Naive thymus-derived CD8-positive, alpha-beta T cell (primary cell): ENCODE results near the gene SH3BP4. TPM values are rescaled to one million over a fixed set of nuclear protein-coding genes. Genes with fewer than 3 reads are reported as not detected.

Source experiments
- ATAC-seq, 2 donors: fragments of 150-1000 bp; cut with Tn5 transposase in 1 of 2; sonication (Bioruptor Pico), chemical (Tn5 transposase) in 1 of 2; 1 replicate in 1 of 2; 2 replicates in 1 of 2; pipeline ENCODE4 v1.10.0; 2021; ENCODE audit warnings: mild to moderate bottlenecking in 2 of 2, moderate library complexity in 2 of 2
- POLR2A ChIA-PET: fragments of 350-600 bp; sonication (Branson Sonifier 250); formaldehyde crosslinking; loops from one replicate; lab custom pipeline; 2021; ENCODE audit warnings: antibody characterized with exemption; lab: Charles Lee
- DNase-seq, 10 donors: peaks; one replicate each; pipeline versions ENCODE4 v3.0.0 to v3.0.0-alpha.2; 2020 to 2022
- H3K27ac Mint-ChIP-seq, 10 donors: one replicate each; pipeline ENCODE4 v1.8.0; 2020 to 2022; ENCODE audit warnings: mild to moderate bottlenecking in 10 of 10, mixed read lengths in 10 of 10, moderate library complexity in 4 of 10, inconsistent platforms in 1 of 10
- H3K27me3 Mint-ChIP-seq, 5 donors: one replicate each; pipeline ENCODE4 v1.8.0; 2021 to 2022; ENCODE audit warnings: mixed read lengths in 5 of 5
- H3K36me3 Mint-ChIP-seq, 3 donors: one replicate each; pipeline ENCODE4 v1.8.0; 2020 to 2022; ENCODE audit warnings: mixed read lengths in 3 of 3, mild to moderate bottlenecking in 2 of 3, inconsistent platforms in 1 of 3
- H3K4me1 Mint-ChIP-seq, 4 donors: one replicate each; pipeline ENCODE4 v1.8.0; 2021 to 2022; ENCODE audit warnings: mixed read lengths in 4 of 4
- H3K4me3 Mint-ChIP-seq, 10 donors: one replicate each; pipeline ENCODE4 v1.8.0; 2020 to 2022; ENCODE audit warnings: mild to moderate bottlenecking in 10 of 10, mixed read lengths in 10 of 10, moderate library complexity in 6 of 10, inconsistent platforms in 1 of 10
- H3K9me3 Mint-ChIP-seq, 9 donors: one replicate each; pipeline ENCODE4 v1.8.0; 2020 to 2022; ENCODE audit warnings: mixed read lengths in 9 of 9, mild to moderate bottlenecking in 3 of 9, inconsistent platforms in 1 of 9, moderate library complexity in 1 of 9
- polyA plus RNA-seq, 3 donors: library from polyadenylated mRNA; unstranded; fragments of 300-500 nt; fragmentation: Illumina TruSeq; gene quantifications; one replicate each; pipeline ENCODE4 v1.2.3, GENCODE V29; 2021
- total RNA-seq, 8 experiments: library from RNA in 2 of 8; stranded (reverse) in 2 of 8; gene quantifications; one replicate each; pipeline ENCODE4 v1.2.3 and lab custom pipeline; 2021 to 2026

SH3BP4 gene
- under 1 TPM; 0.19 to 0.29 TPM for total RNA-seq
- not detected for polyA plus RNA-seq
- 0 to 0.69 (median 0.11) reads per million in 6 experiments for total RNA-seq (lab: John Stamatoyannopoulos, UW)

DNA sequence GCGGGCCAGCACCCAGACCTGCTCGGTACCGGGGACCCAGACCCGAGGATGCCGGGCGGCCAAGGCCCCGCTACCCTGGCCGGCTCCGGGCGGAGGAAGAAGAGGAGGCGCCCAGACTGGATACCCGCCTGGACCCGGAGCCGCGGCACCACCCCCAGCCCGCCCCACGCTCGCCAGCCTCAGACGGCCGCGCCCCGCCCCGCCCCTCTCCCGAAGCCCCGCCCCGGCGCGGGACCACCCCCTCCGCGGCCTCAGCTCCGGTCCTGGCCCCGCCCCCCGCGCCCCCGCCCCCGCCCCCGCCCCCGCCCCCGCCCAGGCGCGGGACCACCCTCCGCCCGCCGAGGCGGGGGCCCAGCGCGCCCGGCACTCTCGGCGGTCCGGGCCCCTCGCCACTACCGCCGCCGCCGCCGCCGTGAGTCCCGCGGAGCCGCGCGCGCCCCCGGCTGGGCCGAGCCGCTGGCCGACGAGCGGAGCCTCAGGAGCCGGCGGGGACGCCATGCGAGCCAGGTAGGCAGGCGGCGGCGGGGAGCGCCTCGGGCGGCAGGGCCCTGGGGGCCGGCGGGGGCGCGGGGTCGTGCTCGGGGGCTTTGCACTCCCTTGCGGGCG, at the start of gene SH3BP4:
Gene SH3BP4 (plus strand): TSS at position 354 of the 606 bp plus-strand sequence. CDS start 82,986 bp downstream, outside the sequence.
- Mint-ChIP-seq H3K27ac (no peak within 1 kb of the TSS), H3K4me1 (peaks cover 0 to 23% (median 7%) of the 10 kb centered on the region in 4 donors), H3K36me3 (no peaks in the 10 kb centered on the region), H3K27me3 (peaks cover 56 to 81% (median 60%) of the 10 kb centered on the region in 5 donors), H3K4me3 (peak within 1 kb of the TSS; percentile 63 to 87 (median 78)), H3K9me3 (peaks cover 0 to 8% (median 0%) of the 10 kb centered on the region in 9 donors)
- DNase-seq (peak in 2 of 10 donors; percentile 15 to 34), ATAC-seq (peak; percentile 38 to 41)
- POLR2A ChIA-PET = no interaction called here

DNA sequence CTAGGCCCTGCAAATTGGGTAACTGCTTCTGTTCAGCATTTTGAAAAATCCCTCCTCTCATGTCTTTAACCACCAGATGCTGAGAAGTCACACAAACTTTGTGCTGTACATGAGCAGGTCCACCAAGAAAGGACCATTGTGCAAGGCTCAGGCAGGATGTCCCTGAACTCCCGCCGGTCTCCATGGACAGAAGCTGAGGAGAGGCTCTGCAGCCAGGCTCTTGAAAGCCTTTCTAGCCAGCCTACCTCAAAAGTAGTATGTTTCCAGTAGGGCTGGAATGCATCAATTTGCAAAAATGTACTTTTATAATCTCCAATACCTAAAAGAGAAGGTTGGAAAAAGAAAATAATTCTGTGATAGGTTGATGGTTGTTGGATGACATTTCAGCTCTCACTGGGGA, 47.0 kb upstream of the SH3BP4 start:
- no peaks in the 10 kb centered on the region for H3K36me3 Mint-ChIP-seq
- no peaks in the 10 kb centered on the region for H3K9me3 Mint-ChIP-seq
- ATAC-seq = no peak
- no peak overlapping the region for H3K27ac Mint-ChIP-seq
- DNase-seq = no peak
- no peaks in the 10 kb centered on the region for H3K27me3 Mint-ChIP-seq
- no peak overlapping the region for H3K4me3 Mint-ChIP-seq
- peaks cover 0 to 2% (median 0%) of the 10 kb centered on the region in 4 donors for H3K4me1 Mint-ChIP-seq
- POLR2A ChIA-PET = no interaction called here

- no peak overlapping the region for H3K4me3 Mint-ChIP-seq
- no peaks in the 10 kb centered on the region for H3K9me3 Mint-ChIP-seq
- H3K27me3 Mint-ChIP-seq = no peaks in the 10 kb centered on the region
- DNase-seq (no peak), ATAC-seq (no peak)
- no peak overlapping the region for H3K27ac Mint-ChIP-seq
- peaks cover 0 to 2% (median 0%) of the 10 kb centered on the region in 4 donors for H3K4me1 Mint-ChIP-seq
- POLR2A ChIA-PET = no interaction called here
- H3K36me3 Mint-ChIP-seq = no peaks in the 10 kb centered on the region
These were observed 46.1 kb upstream of the SH3BP4 start for GRCh38 chr2:234905547-234906265.

GRCh38 chr2:234910186-234910679, 41.6 kb upstream of the SH3BP4 start:
- H3K36me3 Mint-ChIP-seq = no peaks in the 10 kb centered on the region
- H3K9me3 Mint-ChIP-seq = no peaks in the 10 kb centered on the region
- peaks cover 0 to 3% (median 0%) of the 10 kb centered on the region in 5 donors for H3K27me3 Mint-ChIP-seq
- H3K4me3 Mint-ChIP-seq = no peak overlapping the region
- ATAC-seq = no peak
- no peak for DNase-seq
- H3K4me1 Mint-ChIP-seq = peaks cover 0 to under 1% (median 0%) of the 10 kb centered on the region in 4 donors
- H3K27ac Mint-ChIP-seq = no peak overlapping the region
- POLR2A ChIA-PET = no interaction called here

GRCh38 chr2:234911271-234911670, 40.5 kb upstream of the SH3BP4 start:
- Mint-ChIP-seq H3K36me3 (no peaks in the 10 kb centered on the region), H3K27me3 (peaks cover 0 to 3% (median 0%) of the 10 kb centered on the region in 5 donors), H3K4me1 (no peaks in the 10 kb centered on the region), H3K4me3 (no peak overlapping the region), H3K27ac (no peak overlapping the region), H3K9me3 (no peaks in the 10 kb centered on the region)
- POLR2A ChIA-PET = no interaction called here
- DNase-seq (no peak), ATAC-seq (no peak)

DNA sequence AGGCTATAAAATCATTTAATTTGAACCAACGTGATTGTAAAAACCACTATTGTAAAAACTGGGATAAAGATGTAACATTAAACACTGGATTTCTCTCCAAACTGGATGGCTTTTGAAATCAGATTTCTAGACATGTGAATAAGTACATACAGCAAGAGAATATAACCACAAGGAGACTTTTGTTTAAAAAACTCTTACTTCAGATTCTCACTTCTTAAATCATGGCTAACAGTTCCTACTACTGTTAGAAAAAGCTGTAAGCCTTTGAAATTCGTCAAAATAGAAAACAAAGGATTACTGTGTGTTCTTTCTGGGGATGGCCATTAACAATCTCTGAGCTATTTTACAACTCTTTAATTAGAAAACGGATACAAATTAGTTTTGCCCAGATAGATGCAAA, 39.4 kb upstream of the SH3BP4 start:
- Mint-ChIP-seq H3K27ac (no peak overlapping the region), H3K4me3 (no peak overlapping the region), H3K4me1 (no peaks in the 10 kb centered on the region), H3K9me3 (peaks cover 0 to 2% (median 0%) of the 10 kb centered on the region in 9 donors), H3K36me3 (no peaks in the 10 kb centered on the region), H3K27me3 (peaks cover 0 to 3% (median 0%) of the 10 kb centered on the region in 5 donors)
- DNase-seq = no peak
- POLR2A ChIA-PET = no interaction called here
- no peak for ATAC-seq

- Mint-ChIP-seq H3K4me3 (no peak overlapping the region), H3K9me3 (peaks cover 0 to 2% (median 0%) of the 10 kb centered on the region in 9 donors), H3K27ac (no peak overlapping the region), H3K36me3 (no peaks in the 10 kb centered on the region), H3K27me3 (peaks cover 0 to 3% (median 0%) of the 10 kb centered on the region in 5 donors), H3K4me1 (no peaks in the 10 kb centered on the region)
- POLR2A ChIA-PET = no interaction called here
- ATAC-seq (no peak), DNase-seq (no peak)
These were observed 38.6 kb upstream of the SH3BP4 start for GRCh38 chr2:234913208-234913626.

DNA sequence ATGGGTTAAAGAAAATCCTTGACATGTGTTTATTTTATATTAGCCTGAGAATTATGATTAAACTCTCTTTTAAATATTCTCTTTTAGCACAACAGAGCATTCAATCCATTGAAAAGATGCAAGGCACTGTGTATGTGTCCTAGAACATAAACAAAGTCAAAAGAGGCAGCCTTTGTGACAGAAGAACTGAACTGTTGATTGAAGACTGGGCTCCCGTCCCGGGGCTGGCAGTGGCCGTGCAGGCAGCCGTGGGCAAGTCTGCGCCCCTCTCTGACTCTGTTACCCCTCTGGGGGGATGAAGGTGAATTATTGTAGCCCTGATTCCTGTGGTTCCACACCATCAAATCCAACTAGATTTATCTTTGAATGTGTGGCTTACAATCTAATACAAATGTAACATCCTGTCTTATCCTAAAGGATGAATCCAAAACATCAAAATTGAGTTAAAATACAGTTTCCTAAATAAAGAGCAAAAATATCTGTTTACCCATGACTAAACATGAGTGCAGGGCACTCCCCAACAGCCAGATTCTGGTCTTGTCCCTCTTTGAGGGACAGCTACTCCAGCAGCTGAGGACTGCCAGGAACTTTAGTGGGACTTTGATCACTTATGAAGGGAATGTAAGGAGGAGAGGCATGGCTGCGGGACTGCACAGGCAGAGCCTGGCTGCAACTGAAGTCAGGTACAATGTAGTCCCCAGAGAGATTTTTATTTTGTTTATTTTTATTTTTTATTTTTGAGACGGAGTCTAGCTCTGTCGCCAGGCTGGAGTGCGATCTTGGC, 37.3 kb upstream of the SH3BP4 start:
- no peak for ATAC-seq
- H3K9me3 Mint-ChIP-seq = peaks cover 0 to 4% (median 0%) of the 10 kb centered on the region in 9 donors

DNA sequence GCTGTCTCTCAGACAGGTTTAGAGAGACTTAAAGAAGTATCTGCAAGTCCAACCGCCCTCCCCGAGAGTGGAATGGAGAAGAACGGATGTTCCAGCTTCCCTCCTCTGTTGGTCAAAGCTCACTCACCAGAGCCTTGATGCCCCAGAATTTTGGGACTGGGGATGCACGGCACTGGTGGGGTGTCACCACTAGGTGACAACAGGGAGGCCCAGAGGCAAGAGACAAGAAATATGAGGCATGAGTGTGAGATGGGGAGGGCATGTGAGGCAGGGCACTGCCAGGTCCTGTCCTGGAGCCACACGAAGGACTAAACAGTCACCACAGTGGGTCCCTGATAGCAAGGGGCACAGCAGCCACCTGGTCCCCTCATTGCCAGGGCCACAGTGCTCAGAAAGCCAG, 35.1 kb upstream of the SH3BP4 start:
- Mint-ChIP-seq H3K4me1 (no peaks in the 10 kb centered on the region), H3K9me3 (peaks cover 0 to 4% (median 0%) of the 10 kb centered on the region in 9 donors), H3K4me3 (no peak overlapping the region), H3K27me3 (peaks cover 0 to 9% (median 4%) of the 10 kb centered on the region in 5 donors), H3K27ac (no peak overlapping the region), H3K36me3 (no peaks in the 10 kb centered on the region)
- DNase-seq (no peak), ATAC-seq (no peak)
- POLR2A ChIA-PET = no interaction called here

More for the DNA sequence above, 37.3 kb upstream of the SH3BP4 start:
- no peak for DNase-seq
- POLR2A ChIA-PET = no interaction called here
- Mint-ChIP-seq H3K36me3 (no peaks in the 10 kb centered on the region), H3K27ac (no peak overlapping the region), H3K27me3 (peaks cover 0 to 4% (median 3%) of the 10 kb centered on the region in 5 donors), H3K4me3 (no peak overlapping the region), H3K4me1 (no peaks in the 10 kb centered on the region)

GRCh38 chr2:234917211-234917975, 34.4 kb upstream of the SH3BP4 start:
- Mint-ChIP-seq H3K27me3 (peaks cover 0 to 9% (median 4%) of the 10 kb centered on the region in 5 donors), H3K4me1 (no peaks in the 10 kb centered on the region), H3K27ac (no peak overlapping the region), H3K36me3 (no peaks in the 10 kb centered on the region), H3K9me3 (peaks cover 0 to 4% (median 0%) of the 10 kb centered on the region in 9 donors), H3K4me3 (no peak overlapping the region)
- POLR2A ChIA-PET = no interaction called here
- DNase-seq = no peak
- no peak for ATAC-seq

DNA sequence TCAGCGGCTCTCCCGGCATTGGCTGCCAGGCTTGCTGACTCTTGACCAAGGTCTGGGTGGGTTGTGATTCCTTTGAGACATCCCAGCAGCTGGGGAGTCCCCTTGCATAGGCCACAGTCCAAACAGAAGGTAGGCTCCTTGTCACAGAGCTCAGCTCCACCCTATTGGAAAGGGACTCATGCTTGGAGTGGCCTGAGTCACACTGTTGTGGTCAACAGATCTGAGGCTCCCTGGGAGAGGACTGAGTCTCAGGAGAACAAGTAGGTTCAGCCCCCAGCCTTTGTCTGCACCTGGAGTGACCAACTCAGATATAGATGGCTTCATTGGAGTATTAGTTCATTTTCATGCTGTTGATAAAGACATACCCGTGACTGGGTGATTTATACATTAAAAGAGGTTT, 32.1 kb upstream of the SH3BP4 start:
- H3K4me1 Mint-ChIP-seq = no peaks in the 10 kb centered on the region
- no peak for DNase-seq

DNA sequence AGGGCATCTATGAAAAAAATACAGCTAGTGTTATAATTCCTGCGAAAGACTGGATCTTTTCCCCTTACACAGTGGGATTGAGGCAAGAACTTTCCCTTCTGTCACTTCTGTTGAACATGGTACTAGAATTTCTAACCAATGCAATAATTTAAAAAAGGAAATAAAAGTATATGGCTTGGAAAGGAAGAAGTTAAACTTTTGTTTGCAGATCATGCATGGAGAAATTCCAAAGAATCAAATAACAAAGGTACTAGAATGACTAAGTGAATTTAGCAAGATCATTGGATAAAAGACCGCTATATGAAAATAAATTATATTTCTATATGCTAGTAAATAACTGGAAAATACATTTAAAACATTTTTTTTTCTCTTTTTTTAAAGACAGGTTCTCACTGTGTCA, 31.0 kb upstream of the SH3BP4 start:
- H3K9me3 Mint-ChIP-seq = peaks cover 0 to 17% (median 1%) of the 10 kb centered on the region in 9 donors
- no peak overlapping the region for H3K27ac Mint-ChIP-seq
- no peaks in the 10 kb centered on the region for H3K4me1 Mint-ChIP-seq
- POLR2A ChIA-PET = no interaction called here
- peaks cover 0 to 13% (median 9%) of the 10 kb centered on the region in 5 donors for H3K27me3 Mint-ChIP-seq
- DNase-seq (no peak), ATAC-seq (no peak)
- H3K4me3 Mint-ChIP-seq = no peak overlapping the region
- H3K36me3 Mint-ChIP-seq = no peaks in the 10 kb centered on the region

More for the DNA sequence above, 32.1 kb upstream of the SH3BP4 start:
- POLR2A ChIA-PET = no interaction called here
- H3K27ac Mint-ChIP-seq = no peak overlapping the region
- no peak for ATAC-seq
- peaks cover 0 to 9% (median 8%) of the 10 kb centered on the region in 5 donors for H3K27me3 Mint-ChIP-seq
- no peaks in the 10 kb centered on the region for H3K36me3 Mint-ChIP-seq
- peaks cover 0 to 8% (median 0%) of the 10 kb centered on the region in 9 donors for H3K9me3 Mint-ChIP-seq
- H3K4me3 Mint-ChIP-seq = no peak overlapping the region
